Measurements from ENCODE around the gene CACHD1.

GRCh38 chr1:64522740-64523139, 52.8 kb downstream of the CACHD1 start:
- no peak for TF ChIP-seq CTCF (IDR thresholded peaks at IDR 0.05)
- no peak for TF ChIP-seq POLR2A (IDR thresholded peaks at IDR 0.05)
- no peak for TF ChIP-seq POLR2AphosphoS5 (IDR thresholded peaks at IDR 0.05)

All from prostate gland (tissue), 2 donors.